Stimulated activated CD4-positive, alpha-beta T cell treated with anti-CD3 and anti-CD28 coated beads, Interleukin-12 subunit alpha, Interleukin-12 subunit beta, amount 100 ng/mL, for 24 hours (primary cell): Measurements from ENCODE around the gene ATXN1.
A peak's percentile ranks its signal among the peaks of the same experiment; 100 is the strongest.

Source experiments
- DNase-seq, 2 experiments: peaks; one replicate each; pipeline ENCODE4 v3.0.0-alpha.2; 2020; ENCODE audit warnings: low read depth in 2 of 2

ATXN1 gene

DNA sequence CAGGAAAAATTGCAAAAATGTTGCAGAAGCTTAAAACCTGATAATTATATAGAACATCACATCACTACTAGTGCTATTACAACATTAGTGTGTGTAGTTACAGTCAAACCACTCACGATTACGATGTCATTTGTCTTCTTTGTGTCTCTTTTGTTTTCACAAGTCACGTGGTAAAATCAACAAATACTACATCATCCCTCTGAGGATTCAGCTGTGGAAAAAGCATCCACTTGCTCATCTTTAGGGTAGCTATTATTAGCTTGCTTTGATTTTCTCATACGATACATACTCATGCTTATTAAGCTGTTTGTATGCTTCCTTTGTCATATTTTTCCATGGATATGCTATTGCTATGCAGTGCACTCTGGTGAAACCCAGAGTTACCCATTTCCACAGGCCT, 22.2 kb upstream of the ATXN1 start:
- DNase-seq = no peak

DNA sequence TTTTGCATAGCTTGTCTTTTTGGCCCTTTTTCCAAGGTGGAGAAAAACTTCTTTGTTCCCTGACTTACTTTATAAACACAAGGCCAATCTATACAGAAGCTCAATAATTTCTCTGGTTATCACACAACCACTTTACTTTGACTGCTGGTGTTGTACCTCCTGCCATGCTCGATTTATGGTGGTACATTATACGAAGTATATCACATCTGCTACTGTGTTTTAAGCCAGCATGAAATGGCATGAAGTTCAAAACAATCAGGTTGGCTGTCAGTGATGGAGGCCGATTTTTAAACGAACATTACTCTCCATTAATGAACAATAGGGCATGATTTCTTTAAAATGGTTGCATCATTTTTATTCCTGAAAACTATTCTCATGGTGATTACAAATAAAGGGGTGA, 21.0 kb upstream of the ATXN1 start:
- no peak for DNase-seq

DNA sequence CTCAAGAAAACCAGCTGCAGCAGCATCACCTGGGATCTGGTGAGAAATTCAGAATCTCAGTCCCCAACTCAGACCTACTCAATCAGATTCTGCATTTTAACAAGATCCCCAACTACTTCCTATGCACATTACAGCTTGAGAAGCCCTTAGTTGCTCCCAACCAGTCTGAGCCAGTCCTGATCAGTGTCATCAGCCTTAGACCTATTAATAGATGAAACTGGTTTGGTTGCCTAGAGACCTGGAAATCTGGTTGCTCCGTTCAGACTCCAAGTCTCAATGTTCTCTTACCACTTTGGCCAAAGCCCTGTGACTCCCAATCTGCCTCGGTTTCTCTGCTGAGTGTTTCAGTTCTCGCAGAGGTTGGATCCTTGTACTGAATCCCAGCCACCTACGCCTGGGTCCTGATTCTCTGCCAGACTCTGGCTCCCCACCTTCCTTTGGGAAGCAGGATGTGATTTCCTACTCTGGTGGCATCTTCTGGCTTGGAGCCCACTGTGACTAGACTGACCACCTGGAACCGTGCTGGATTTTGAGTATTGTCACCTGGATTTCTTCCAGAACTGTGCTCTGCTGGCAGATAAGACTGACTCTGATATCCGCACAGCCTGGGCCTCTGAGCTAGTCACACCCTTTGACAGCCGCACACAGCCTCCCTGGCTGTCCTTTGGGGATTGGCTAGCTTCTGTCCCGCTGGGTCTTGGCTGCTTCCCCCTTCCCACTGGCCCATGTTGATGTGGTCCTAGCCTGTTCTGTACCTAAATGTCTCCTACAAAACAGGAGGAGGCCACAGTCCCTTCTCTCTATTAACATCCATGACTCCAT, 20.3 kb upstream of the ATXN1 start:
- DNase-seq = no peak

DNA sequence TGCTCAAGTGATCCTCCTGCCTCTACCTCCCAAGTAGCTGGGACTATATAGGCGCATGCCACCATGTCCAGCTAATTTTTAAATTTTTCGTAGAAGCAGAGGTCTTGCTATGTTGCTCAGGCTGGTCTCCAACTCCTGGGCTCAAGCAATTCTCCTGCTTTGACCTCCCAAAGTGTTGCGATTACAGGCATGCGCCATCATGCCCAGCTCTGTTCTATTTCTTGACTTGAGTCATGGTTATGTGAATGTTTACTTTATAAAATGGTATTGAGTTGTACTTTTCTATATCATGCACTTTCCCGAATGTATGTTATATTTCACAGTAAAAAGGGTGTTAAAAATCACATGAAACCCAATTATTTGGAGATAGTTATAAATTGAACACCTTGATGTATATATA, 17.3 kb upstream of the ATXN1 start:
- no peak for DNase-seq

DNA sequence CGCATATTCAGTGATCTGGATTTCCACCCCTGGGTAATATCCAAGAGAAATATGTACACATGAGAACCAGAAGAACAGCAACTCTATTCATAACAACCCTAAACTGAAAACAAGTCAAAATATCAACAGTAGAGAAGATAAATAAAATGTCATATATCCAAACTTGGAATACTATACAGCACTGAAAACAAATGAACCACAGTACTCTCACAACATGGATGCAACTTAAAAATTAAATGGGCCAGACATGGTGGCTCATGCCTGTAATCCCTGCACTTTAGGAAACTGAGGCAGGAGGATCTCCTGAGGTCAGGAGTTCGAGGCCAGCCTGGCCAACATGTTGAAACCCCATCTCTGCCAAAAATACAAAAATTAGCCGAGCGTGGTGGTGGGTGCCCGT, 16.5 kb upstream of the ATXN1 start:
- DNase-seq = no peak

DNA sequence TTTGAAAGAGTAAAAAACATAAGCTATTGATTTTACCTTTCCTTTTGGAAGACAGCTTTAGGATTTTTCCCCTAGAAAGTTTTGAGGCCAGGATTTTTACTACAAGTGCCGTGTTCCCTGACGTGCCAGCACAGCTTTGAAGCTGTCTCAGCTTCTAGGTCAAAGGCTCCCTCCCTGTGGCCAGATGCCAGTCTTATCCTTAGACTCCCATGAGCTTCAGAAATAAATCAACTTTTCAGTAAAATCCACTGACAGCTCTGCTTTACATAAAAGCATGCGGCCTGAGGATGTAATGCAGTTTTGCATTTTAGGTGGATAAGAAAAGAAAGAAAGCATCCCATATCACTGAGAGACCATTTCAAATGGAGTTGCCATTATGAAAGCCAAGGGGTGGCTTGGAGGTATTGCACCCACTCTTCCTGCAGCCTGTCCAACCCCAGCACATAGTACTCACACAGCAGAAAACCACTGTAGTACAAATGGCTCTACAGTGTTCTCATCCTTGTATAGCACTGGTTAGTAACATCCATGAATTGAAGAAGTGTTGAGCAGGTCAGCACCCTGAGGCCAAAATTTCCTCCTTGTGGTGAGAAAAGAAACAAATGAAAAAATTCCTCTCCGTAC, 15.2 kb upstream of the ATXN1 start:
- no peak for DNase-seq

DNA sequence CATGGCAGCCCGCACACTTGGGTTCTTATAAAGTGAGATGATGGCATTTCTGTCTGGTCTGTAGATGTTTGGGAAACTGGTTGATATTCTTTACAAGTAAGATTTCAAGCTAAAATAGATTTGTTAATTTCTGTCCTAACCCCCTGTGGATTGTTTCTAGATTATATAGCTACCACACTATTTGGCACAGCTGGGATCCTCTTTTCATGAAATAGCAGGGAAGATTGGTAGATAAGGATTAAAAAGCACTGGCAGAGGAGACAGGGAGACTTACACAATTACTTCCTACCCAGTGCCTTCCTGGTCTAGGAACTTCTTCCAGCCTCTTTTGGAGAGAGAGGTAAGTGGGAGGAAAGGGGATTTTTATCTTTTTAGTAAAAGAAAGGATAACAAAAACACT, 13.2 kb upstream of the ATXN1 start:
- DNase-seq = no peak

DNA sequence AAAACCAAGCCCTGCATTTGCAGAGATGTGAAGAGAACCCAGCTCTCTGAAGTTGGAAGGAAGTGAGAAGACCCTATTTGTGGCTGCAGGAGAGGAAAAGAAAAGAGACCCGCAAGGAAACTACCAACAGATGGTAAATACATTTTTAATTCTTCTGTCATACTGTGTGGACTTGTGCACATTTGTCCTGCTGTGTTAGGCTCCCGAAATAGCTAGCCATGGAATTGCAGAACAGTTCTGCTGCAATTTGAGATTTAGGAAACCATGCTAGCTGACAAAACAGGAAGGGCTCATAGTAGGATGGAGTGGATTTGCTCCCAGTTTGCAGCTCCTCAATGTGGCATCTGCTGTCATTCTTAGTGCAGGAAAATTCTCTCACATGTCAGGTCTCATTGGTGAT, 12.1 kb upstream of the ATXN1 start:
- DNase-seq = no peak

DNA sequence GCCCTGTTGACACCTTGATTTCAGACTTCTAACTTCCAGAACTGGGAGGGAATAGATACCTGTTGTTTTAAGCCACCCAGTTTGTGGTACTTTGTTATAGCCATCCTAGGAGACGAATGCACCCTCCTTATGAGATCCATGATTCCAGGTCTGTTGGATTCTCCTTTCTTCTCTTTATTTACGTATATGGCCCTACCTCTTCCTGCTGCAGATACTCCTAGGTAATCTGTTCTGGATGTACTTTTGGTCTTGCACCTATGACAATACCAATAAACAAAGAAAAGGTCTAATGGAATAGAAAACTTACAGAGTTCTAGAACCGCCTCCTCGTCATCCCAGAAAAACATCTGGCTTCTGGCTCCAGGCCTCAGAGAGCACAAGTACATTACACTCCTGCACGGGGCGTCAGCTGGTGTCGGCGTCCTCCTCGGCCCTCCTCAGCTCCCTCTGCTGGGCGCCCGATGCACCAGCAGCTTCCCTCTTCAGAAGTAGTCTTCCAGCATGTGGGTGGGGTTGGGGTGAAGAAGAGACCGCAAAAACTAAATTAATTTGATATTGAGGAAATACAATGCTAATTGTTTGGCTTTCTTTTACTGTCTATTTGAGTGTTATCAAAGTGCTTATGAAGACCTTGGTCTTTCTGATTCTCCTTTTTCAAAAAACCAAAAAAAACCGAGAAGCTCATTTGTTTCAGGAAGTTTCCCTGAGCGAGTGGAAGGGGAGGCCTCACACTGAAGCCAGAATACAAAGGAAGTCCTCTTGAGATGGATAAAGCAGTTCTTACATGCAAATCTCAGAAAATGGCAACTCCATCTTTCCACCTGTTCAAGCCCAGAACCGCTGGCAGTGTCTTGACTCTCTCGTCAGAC, 9.7 kb upstream of the ATXN1 start:
- DNase-seq = peak; percentile 33 to 68

DNA sequence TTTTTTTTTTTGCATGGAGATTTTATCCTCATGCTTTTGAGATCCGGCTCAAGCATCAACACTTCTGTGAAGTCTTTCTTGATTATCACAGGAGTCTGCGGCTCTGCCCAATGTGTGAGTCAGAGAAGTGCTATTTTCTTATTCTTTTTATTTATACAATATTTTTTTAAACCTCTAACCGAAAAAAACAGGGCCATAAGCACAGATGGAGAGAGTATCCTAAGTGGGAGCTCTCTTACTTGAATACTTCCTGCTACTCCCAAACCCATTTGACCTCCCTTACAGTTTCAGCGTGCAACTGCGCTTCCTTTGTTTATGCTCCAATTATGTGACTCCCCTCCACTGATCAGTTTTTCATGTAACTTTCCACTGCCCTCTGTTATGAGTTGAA, 8.7 kb upstream of the ATXN1 start:
- DNase-seq = no peak

DNA sequence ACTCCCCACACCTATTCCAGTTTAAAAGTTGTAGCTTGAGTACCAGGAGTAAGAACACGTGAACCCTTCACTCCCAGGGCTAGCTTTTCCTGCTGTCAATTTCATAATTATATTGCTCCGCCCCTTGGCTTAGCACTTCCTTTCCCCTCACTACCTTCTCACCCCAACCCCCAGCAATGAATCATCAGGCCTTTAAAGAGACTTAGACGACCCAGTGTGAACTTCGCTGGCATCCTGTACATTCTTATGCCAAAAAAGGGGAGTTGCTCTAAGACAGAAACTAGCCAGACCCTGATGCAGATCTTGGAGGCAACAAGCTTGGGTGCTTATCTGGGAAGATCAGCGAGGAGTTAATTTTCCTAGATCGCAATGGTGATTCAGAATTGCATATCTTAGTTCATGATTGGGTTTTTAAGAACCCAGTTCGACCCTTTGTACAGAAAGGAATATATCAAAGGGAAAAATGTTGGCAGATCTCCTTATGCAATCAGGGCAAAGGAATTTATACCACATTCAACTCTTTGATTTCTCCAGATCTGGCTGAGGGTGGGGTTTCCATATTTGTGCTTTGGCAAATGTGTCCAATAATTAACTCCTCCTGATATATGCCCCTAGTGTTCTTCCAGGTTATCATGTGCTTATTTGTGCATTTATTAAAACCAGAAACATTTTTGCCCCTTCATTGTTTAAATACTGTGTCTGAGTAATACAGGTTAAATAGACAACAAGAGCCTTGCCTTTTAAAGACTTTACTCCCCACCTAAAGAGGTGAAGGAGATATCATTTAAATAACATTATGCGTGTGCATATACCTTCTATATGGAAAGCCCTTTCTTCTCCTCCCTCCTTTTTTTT, 8.1 kb upstream of the ATXN1 start:
- DNase-seq = peak; percentile 35 to 53

DNA sequence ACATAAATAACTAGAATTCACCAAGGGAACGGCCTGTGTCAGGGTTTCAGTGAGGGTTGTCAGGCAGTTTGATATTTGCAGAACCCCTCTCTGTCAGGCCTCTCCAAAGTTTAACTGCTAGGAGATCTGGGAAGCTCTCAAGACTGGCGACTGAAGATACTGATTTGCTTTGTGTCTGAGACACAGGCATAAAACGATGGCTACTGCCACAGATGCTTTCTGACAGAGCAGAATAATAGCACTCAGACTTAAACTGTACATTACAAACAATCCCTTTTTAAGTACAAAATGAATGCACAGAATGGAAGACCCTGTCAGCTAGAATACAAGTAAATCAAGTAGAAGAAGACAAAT, 7.2 kb upstream of the ATXN1 start:
- no peak for DNase-seq

DNA sequence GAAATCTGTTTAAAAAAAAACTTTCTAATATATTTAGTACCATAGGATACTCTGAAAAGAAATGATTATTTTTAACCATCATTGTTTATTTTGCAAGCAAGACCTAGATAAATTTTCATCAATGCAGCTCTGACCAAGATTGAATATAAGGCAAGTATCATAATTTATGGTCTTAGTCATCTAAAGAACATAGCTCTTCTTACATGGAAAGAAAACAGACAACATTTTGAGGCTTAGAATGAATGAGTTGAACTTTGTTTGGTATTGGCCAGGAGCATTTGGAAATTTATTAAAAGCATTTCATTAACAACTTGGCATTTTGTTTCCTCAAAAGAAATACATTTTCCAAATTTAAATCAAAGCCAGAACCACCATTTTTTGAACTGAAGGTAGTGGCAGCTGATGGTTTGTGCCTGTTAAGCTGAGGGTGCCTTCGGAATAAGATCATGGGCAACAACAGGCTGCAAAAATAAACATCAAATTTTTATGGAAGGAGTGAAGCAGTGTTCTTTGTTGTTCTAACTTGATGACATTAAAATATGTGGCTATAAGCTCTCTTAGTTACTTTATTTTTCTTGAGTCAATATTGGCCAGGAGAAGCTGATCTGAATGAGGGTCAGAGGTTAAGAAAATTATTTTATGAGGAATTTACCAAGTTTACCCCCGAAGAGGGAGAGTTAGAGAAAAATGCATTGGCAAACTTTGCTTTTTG, 6.7 kb upstream of the ATXN1 start:
- no peak for DNase-seq

DNA sequence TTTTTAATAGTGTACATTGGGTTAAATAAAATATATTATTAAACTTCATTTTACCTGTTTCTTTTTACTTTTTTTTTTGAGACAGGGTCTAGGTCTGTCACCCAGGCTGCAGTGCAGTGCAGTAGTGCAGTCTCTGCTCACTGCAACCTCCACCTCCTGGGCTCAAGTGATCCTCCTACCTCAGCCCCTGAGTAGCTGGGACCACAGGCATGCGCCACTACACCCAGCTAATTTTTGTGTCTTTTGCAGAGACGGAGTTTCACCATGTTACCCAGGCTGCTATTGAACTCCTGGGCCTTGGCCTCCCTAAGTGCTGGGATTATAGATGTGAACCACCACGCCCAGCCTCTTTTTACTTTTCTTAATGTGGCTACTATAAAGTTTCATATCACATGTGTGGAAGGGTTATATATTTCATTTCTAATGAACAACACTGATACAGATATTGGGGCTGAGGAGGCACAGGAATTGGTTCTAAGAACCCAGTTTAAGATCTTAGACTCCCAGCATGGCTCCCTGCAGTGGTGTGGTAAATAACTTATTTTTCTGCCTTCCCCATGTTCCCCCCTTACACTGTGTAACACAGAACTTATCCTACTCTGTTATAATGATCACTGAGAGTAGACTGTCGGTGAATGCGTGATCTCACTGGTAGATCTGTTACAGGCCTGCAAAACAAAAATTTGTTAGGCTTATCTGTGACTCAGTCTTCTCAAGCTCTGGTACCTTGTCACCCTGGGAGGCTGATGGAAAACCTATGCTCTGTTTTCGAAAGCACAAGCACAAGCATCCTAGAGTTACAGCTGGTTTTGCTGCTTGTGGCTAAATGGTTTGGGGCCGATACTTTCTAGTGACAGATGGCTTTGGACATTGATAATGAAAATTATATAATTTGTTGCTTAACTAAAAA, 5.8 kb upstream of the ATXN1 start:
- DNase-seq = no peak

DNA sequence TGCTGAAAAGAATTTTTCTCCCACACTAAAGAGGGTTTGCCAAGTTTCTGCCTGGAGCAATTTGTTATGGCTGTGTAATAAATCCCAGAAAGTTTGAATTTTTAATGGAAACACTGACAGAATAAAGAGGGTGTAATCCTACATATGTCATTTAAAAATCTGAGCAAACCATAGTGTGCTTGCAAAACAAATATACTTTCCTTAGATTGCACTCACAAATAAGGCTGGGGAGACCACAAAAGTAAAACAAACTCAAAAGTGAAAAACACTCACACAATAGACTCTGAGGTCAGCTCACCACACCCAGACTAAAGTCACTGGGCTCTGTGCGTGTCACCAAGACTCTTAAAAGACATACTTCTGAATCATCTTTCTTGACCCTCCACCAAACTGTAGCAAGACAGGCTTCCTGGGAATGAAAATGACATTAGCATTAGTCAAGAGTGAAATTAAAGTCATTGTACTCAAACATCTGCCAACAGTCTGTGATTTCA, 4.8 kb upstream of the ATXN1 start:
- peak in 1 of 2 experiments; percentile 25 for DNase-seq

DNA sequence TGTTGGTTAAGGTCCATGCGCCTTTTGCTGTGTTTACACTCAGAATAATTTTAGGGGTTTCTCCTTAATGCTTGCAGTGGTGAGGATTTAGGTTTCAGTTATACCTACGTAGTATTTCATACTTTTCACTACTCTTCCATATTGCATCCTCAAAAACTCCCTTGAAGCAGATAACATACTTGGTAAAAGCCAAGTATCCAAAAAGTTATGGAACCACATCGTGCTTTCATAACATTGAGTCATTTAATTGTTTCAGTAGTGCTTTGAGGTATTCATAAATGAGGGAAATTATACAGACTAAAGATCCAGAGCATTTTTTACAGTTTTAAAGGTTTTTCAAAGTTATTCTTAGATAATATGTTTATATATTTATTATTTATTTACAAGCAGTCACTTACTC, 4.0 kb upstream of the ATXN1 start:
- DNase-seq = no peak

DNA sequence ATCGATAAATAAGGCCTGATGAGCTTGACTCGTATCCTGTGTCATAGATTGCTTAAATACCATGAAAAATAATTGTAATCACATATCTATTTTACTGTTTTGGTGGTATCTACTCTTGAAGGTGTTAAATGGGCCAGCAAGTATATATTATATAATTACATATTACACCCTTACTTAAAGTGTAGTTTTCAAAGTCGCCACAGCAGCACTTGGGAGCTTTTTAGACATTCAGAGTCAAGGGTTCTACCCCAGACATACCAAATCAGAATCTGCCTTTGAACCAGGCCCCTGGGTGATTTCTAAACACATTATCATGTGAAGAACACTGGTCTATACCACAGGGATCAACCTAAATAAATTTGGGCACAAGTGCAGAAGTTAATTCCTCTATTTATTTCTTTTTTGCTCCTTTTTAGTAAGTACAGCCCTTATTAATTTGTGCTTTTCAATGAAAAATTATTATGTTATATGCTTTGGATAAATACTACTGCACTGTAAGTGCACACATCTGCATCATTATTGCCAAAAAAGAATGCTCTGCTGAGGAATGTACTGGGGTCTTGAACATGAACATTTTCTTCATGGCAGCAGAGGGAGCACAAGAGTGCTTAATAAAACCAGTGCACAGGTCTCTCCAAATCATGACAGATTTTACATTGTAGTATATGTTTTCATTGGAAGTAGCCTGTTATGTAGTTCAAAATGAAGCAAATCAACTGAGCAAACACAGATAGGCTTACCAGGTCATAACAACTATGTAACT, 3.1 kb upstream of the ATXN1 start:
- no peak for DNase-seq

DNA sequence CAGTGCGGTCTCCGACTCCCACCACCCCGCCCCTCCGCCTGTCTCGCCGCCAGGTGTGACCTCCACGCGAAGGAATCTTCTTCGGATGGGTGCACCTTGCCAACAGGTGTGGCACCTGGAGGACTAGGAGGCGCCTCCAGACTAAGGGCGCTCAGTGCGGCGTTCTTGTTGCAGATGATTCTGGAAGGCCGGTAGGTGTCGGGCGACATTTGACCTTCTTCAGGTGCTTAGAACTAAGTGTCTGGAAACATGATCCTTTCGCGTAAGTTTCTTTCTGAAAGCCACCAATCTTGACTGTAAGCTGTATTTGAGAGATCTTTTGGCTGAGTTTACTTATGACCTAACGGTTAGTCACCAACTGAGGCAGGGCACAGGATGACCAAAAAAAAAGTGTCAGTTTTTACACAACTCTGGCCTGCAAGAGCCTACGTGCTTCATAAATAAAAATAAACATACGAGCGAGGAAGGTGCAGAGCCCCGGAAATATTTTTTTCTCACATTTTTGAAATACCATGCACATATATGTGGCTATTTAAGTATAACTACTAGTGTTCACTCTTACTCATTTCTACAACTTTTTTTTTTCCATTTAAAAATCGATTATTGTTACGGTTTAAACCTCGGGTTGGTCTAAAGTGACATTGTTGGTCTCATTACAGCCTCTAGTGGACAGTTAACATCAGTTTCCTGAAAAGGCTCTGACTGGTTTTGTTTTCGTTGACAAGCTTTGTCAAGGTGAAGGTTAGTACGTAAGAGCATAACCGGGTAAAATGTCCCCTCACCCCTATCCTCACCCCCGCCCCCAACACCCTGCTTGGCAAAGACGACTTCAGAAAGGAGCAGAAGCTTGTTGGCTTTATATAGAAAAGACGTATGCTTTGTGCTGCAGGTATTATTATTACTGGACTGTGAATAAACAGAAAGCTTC, 1.6 kb upstream of the ATXN1 start:
- DNase-seq = peak in 1 of 2 experiments; percentile 27
